ENCODE measurements around the gene PMF1.
"Not testable (repeated sequence)": the region's sequence is repeated elsewhere in the genome, so short reads cannot be mapped to it uniquely, and the experiment has no call there.

PMF1 gene

GRCh38 chr1:156196445-156196844, 16.4 kb upstream of the PMF1 start:
- DNase-seq (ENCODE audit: low read depth) = no peak

GRCh38 chr1:156198831-156199349, 13.9 kb upstream of the PMF1 start:
- no peak for DNase-seq (ENCODE audit: low read depth)

- no peak for DNase-seq (ENCODE audit: low read depth)
Observed at GRCh38 chr1:156200044-156200443, 12.8 kb upstream of the PMF1 start.

GRCh38 chr1:156203331-156203730, 9.5 kb upstream of the PMF1 start:
- peak; percentile 72 for DNase-seq (ENCODE audit: low read depth)

- no peak for DNase-seq (ENCODE audit: low read depth)
Observed at GRCh38 chr1:156204686-156205085, 8.1 kb upstream of the PMF1 start.

GRCh38 chr1:156211243-156211642, 1.6 kb upstream of the PMF1 start:
- peak; percentile 29 for DNase-seq (ENCODE audit: low read depth)

- DNase-seq (ENCODE audit: low read depth) = no peak
Observed at GRCh38 chr1:156212130-156212529, 677 bp upstream of the PMF1 start.

- DNase-seq (ENCODE audit: low read depth) = no peak
Observed at GRCh38 chr1:156213644-156213966, 798 bp downstream of the PMF1 start.

- peak; percentile 77 for DNase-seq (ENCODE audit: low read depth)
Observed at GRCh38 chr1:156214024-156214748, 1.4 kb downstream of the PMF1 start.

- not testable (repeated sequence) for DNase-seq (ENCODE audit: low read depth)
Observed at GRCh38 chr1:156216361-156217086, 3.7 kb downstream of the PMF1 start.

GRCh38 chr1:156217871-156218270, 5.1 kb downstream of the PMF1 start:
- peak; percentile 46 for DNase-seq (ENCODE audit: low read depth)

GRCh38 chr1:156220226-156220625, 7.4 kb downstream of the PMF1 start:
- no peak for DNase-seq (ENCODE audit: low read depth)

GRCh38 chr1:156221986-156222692, 9.3 kb downstream of the PMF1 start:
- DNase-seq (ENCODE audit: low read depth) = no peak

- DNase-seq (ENCODE audit: low read depth) = no peak
Observed at GRCh38 chr1:156225677-156226014, 12.8 kb downstream of the PMF1 start.

- DNase-seq (ENCODE audit: low read depth) = no peak
Observed at GRCh38 chr1:156226116-156226538, 13.3 kb downstream of the PMF1 start.

GRCh38 chr1:156226782-156227181, 14.0 kb downstream of the PMF1 start:
- no peak for DNase-seq (ENCODE audit: low read depth)

GRCh38 chr1:156228501-156228900, 15.7 kb downstream of the PMF1 start:
- no peak for DNase-seq (ENCODE audit: low read depth)

GRCh38 chr1:156229809-156230472, 17.1 kb downstream of the PMF1 start:
- no peak for DNase-seq (ENCODE audit: low read depth)

- DNase-seq (ENCODE audit: low read depth) = no peak
Observed at GRCh38 chr1:156230473-156230837, 17.6 kb downstream of the PMF1 start.

- no peak for DNase-seq (ENCODE audit: low read depth)
Observed at GRCh38 chr1:156232201-156232894, 19.5 kb downstream of the PMF1 start.

- peak; percentile 85 for DNase-seq (ENCODE audit: low read depth)
Observed at GRCh38 chr1:156233426-156234127, 20.8 kb downstream of the PMF1 start.

All from ELR (cell line).